ENCODE measurements around the gene COPS3. TPM values are rescaled to one million over a fixed set of nuclear protein-coding genes. Genes with fewer than 3 reads are reported as not detected.

The COPS3 gene
- total and polyA plus RNA-seq, 2 of the 8 experiments (the other 6 are each of a cell fraction or from before 2014, with no cell fraction given): 82.9 to 110 TPM

- no peak for TF ChIP-seq MAFK (IDR thresholded peaks at IDR 0.05; ENCODE audit: low read depth, low read length)
- TF ChIP-seq ATF3 (IDR thresholded peaks at IDR 0.05; ENCODE audit: insufficient read depth, low read depth, low read length): peak; percentile 89
- peak; percentile 65 for TF ChIP-seq TBP (IDR thresholded peaks at IDR 0.05; ENCODE audit: low read depth, low read length)
- peak; percentile 65; the same call in 1 of the 2 replicates for TF ChIP-seq POLR2AphosphoS5 (IDR thresholded peaks at IDR 0.05; ENCODE audit: low read depth, low read length)
- peak in 1 of 2 experiments; percentile 92; a peak in 2 of 3 replicates for TF ChIP-seq EP300 (IDR thresholded peaks at IDR 0.05; ENCODE audit: borderline replicate concordance in 1 of 2, low read depth in 2 of 2, low read length in 2 of 2)
- TF ChIP-seq EZH2 (IDR thresholded peaks at IDR 0.05; ENCODE audit: low read depth, low read length, severe bottlenecking): no peak
- TF ChIP-seq HDAC2 (IDR thresholded peaks at IDR 0.05; ENCODE audit: borderline replicate concordance in 1 of 2, low read depth in 2 of 2, low read length in 2 of 2): peak in 1 of 2 experiments; percentile 71; a peak in 2 of 4 replicates
Measured at GRCh38 chr17:17237026-17237799, 43.8 kb downstream of the COPS3 start, which contains the start of gene FLCN (continued).
